Right atrium auricular region (tissue), 2 donors: Measurements from ENCODE around the gene EXOC3L1. TPM values are rescaled to one million over a fixed set of nuclear protein-coding genes. Genes with fewer than 3 reads are reported as not detected.

ENCODE experiments used
- DNase-seq: peaks from one replicate; pipeline ENCODE4 v3.0.0-alpha.2; 2019; ENCODE audit warnings: low spot score
- H3K27ac ChIP-seq, 2 donors: fragments of 200-600 bp; sonication (generic); 1 replicate in 1 of 2; 2 replicates in 1 of 2; pipeline ENCODE4 v1.5.1; 2016 to 2019
- H3K27me3 ChIP-seq, 2 donors: fragments of 200-600 bp; sonication (generic); one replicate each; pipeline versions ENCODE4 v1.5.1 to v1.6.0; 2017 to 2019
- H3K36me3 ChIP-seq: fragments of 200-600 bp; sonication (generic); one replicate; pipeline ENCODE4 v1.5.1; 2016
- H3K4me1 ChIP-seq, 2 donors: fragments of 200-600 bp; sonication (generic); one replicate each; pipeline versions ENCODE4 v1.5.1 to v1.6.0; 2017 to 2019
- H3K4me3 ChIP-seq, 2 donors: fragments of 200-600 bp; sonication (generic); 1 replicate in 1 of 2; 2 replicates in 1 of 2; pipeline ENCODE4 v1.5.1; 2017 to 2019; ENCODE audit warnings: mild to moderate bottlenecking in 1 of 2, moderate library complexity in 1 of 2
- H3K9me3 ChIP-seq, 2 donors: fragments of 200-600 bp; sonication (generic); one replicate each; pipeline ENCODE4 v1.5.1; 2019
- total RNA-seq, 2 donors: library from RNA; depleted of rRNA; stranded (reverse); fragments of >200 nt; gene quantifications; one replicate each; pipeline ENCODE4 v1.1.0, GENCODE V29; 2016
- TF ChIP-seq, protein P1 (sequence below), 2 donors: fragments of 200-600 bp; sonication (generic); IDR thresholded peaks; one replicate each; pipeline ENCODE4 v1.5.1; 2019; ENCODE audit warnings: antibody characterized with exemption in 2 of 2

The EXOC3L1 gene
- total RNA-seq, 2 donors from 2014 or later, result 2.2 to 2.5 TPM

DNA sequence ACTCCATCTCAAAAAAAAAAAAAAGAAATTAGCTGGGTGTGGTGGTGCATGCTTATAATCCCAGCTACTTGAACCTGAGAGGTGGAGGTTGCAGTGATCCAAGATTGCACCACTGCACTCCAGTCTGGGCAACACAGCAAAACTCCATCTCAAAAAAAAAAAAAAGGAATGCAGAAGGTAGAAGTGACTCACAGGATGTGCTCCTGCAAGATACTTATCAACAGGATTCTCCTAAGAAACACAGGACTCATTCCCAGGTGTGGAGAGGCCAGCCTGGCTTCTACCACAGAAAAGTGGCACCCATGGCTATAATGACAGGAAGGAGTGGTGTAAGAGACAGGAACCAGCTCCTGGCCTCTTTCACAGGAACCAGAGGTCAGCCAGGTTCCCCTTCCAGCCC, 22.8 kb upstream of the EXOC3L1 start:
- Histone ChIP-seq H3K9me3 (no peaks in the 10 kb centered on the region), H3K4me3 (no peak overlapping the region), H3K27me3 (no peaks in the 10 kb centered on the region), H3K4me1 (peaks cover 0 to 22% of the 10 kb centered on the region in 2 donors), H3K27ac (no peak overlapping the region), H3K36me3 (no peaks in the 10 kb centered on the region)
- DNase-seq, result no peak
- TF ChIP-seq, protein P1, sequence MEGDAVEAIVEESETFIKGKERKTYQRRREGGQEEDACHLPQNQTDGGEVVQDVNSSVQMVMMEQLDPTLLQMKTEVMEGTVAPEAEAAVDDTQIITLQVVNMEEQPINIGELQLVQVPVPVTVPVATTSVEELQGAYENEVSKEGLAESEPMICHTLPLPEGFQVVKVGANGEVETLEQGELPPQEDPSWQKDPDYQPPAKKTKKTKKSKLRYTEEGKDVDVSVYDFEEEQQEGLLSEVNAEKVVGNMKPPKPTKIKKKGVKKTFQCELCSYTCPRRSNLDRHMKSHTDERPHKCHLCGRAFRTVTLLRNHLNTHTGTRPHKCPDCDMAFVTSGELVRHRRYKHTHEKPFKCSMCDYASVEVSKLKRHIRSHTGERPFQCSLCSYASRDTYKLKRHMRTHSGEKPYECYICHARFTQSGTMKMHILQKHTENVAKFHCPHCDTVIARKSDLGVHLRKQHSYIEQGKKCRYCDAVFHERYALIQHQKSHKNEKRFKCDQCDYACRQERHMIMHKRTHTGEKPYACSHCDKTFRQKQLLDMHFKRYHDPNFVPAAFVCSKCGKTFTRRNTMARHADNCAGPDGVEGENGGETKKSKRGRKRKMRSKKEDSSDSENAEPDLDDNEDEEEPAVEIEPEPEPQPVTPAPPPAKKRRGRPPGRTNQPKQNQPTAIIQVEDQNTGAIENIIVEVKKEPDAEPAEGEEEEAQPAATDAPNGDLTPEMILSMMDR (IDR thresholded peaks at IDR 0.05), result no peak

DNA sequence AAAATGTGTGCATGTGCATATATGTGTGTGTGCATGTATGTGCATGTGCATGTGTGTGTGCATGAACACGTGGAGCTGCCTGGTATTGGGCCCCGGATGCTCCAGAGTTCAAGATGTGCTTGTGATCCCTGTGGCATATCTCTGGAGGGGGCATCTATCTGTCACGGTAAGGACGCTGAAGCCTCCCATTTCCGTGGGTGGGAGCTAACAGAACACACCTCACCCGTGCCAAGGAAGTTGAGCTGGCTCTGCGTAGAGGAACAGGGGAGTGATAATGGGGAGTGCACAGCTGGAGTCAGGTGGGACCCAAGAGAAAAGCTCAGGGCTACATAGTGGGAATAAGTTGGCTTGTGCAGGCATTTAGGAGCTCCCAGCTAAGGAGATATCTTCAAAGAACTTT, 21.7 kb upstream of the EXOC3L1 start:
- H3K27me3 ChIP-seq, result no peaks in the 10 kb centered on the region
- peaks cover 0 to 12% of the 10 kb centered on the region in 2 donors for H3K4me1 ChIP-seq
- no peak for DNase-seq
- H3K9me3 ChIP-seq, result no peaks in the 10 kb centered on the region
- H3K36me3 ChIP-seq, result no peaks in the 10 kb centered on the region
- H3K4me3 ChIP-seq, result no peak overlapping the region
- TF ChIP-seq, protein P1 (IDR thresholded peaks at IDR 0.05), result no peak
- H3K27ac ChIP-seq, result no peak overlapping the region

DNA sequence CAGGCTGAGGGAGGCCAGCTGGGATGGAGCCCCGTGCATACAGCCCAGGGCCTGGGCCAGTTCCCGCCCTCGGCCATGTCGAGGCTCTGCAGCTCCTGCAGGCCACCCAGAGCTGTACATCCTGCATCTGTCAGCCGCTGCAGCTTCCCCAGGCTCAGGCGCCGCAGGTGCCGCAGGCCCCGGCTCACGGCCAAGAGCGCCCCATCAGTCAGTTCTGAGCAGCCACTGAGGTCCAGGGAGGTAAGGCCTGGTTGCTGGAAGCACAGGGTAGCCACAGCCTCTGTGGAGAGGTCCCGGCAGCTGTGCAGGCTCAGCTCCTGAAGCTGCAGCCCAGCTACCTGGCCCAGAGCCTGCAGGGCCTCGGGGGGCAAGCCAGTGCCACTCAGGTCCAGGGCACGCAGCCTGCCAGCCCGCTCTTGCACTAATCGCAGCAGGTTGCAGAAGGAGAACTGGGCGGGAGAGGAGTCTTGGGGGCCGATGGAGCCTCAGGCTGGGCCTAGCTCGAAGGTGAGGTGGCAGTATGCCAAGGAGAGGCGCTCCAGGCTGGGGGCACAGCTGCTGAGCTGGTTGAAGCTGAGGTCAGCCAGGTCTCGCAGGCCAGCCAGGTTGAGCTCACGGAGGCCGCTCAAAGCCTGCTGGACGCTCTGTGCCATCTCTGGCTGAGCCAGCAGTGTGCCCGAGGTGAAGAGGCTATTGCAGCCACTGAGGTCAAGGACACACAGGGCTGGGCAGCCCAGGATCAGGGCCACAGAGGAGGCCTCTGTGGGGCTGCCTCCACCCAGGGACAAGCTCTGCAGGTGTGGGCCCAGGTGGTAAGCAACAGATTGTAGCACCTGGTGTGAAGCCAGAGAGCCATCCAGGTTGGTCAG, 20.4 kb upstream of the EXOC3L1 start:
- TF ChIP-seq, protein P1 (IDR thresholded peaks at IDR 0.05), result no peak
- no peaks in the 10 kb centered on the region for H3K4me1 ChIP-seq
- no peak overlapping the region for H3K4me3 ChIP-seq
- no peaks in the 10 kb centered on the region for H3K36me3 ChIP-seq
- no peak for DNase-seq
- no peaks in the 10 kb centered on the region for H3K27me3 ChIP-seq
- H3K27ac ChIP-seq, result no peak overlapping the region
- H3K9me3 ChIP-seq, result no peaks in the 10 kb centered on the region

DNA sequence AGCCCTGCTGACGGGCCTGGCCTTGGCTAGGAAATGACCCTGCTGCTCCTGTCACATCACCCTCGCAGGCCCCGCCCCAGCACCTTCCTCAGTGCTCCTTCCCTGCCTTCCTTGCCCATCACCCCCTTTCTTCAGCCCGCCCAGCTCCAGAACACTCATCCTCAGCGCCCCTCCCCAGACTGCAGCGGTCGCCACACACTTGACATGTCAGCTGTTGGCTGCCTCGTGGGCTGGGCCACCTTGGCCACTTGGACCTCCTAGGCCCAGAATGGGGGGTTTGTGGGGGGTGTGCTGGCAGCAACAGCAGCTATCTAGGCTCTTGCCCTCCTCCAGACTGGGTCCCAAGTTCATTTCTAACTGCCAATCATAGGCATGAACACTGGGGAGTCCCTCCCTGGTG, 19.6 kb upstream of the EXOC3L1 start:
- H3K9me3 ChIP-seq, result no peaks in the 10 kb centered on the region
- H3K27ac ChIP-seq, result no peak overlapping the region
- TF ChIP-seq, protein P1 (IDR thresholded peaks at IDR 0.05), result no peak
- DNase-seq, result no peak
- H3K27me3 ChIP-seq, result no peaks in the 10 kb centered on the region
- H3K36me3 ChIP-seq, result no peaks in the 10 kb centered on the region
- no peak overlapping the region for H3K4me3 ChIP-seq
- no peaks in the 10 kb centered on the region for H3K4me1 ChIP-seq

DNA sequence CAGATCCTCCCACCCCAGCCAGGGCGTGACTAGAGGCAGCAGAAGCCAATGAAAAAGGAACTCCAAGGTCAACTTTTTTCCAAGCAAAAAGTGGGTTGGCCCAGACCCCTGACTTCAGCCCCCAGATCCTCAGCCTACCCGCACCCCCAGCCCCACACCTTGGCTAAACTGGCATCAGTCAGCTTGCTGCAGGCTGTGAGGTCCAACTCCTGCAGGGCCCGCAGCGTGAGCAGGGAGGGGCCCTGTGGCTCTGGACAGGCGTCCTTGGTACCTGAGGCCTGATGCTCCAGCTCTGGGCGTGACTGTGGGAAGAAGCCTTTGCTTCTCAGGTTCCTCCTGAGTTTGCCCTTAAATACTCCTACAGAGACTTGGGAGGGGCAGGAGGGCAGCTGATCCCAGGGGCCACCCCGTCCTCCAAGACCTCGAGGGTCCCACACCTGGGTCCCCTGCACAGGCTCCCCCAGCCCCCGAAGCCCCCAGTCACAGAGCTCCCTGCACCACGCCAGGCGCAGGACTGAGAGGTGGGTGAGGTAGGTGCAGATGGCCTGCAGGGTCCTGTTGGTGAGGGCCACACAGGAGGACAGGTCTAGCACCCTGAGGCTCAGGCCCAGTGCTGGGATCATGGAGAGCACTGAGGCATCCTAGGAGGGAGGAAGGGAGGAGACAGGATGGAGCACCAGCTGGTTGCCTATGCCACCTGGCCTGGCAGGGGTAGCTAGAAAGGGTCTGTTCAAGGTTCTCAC, 18.4 kb upstream of the EXOC3L1 start:
- no peaks in the 10 kb centered on the region for H3K9me3 ChIP-seq
- no peak overlapping the region for H3K4me3 ChIP-seq
- no peak for DNase-seq
- TF ChIP-seq, protein P1 (IDR thresholded peaks at IDR 0.05), result no peak
- H3K36me3 ChIP-seq, result no peaks in the 10 kb centered on the region
- H3K27ac ChIP-seq, result no peak overlapping the region
- no peaks in the 10 kb centered on the region for H3K4me1 ChIP-seq
- no peaks in the 10 kb centered on the region for H3K27me3 ChIP-seq
